Thyroid gland (tissue), 4 donors: ENCODE measurements around the gene PNPLA6. TPM values are rescaled to one million over a fixed set of nuclear protein-coding genes. Genes with fewer than 3 reads are reported as not detected.

Experiments used
- DNase-seq, 2 donors: peaks; one replicate each; pipeline ENCODE4 v3.0.0-alpha.2; 2019
- H3K27ac ChIP-seq, 3 donors: fragments of 200-600 bp; sonication (generic); 1 replicate in 2 of 3; 2 replicates in 1 of 3; pipeline ENCODE4 v1.5.1; 2016 to 2019; ENCODE audit warnings: mild to moderate bottlenecking in 1 of 3, moderate library complexity in 1 of 3
- H3K27me3 ChIP-seq: fragments of 200-600 bp; sonication (generic); one replicate; pipeline ENCODE4 v1.5.1; 2019
- H3K36me3 ChIP-seq, 2 donors: fragments of 200-600 bp; sonication (generic); one replicate each; pipeline ENCODE4 v1.5.1; 2016 to 2019
- H3K4me1 ChIP-seq, 2 donors: fragments of 200-600 bp; sonication (generic); one replicate each; pipeline ENCODE4 v1.5.1; 2017 to 2019
- H3K4me3 ChIP-seq, 3 donors: fragments of 200-600 bp; sonication (generic); replicated peaks in 1 of 3; 1 replicate in 2 of 3; 2 replicates in 1 of 3; pipeline ENCODE4 v1.5.1; 2016; ENCODE audit warnings: mild to moderate bottlenecking in 1 of 3
- H3K9me3 ChIP-seq: fragments of 200-600 bp; sonication (generic); one replicate; pipeline ENCODE4 v1.5.1; 2017
- CTCF ChIP-seq, 6 experiments: fragments of 200-600 bp in 3 of 6; fragments of 450-650 bp in 3 of 6; sonication (generic) in 3 of 6; IDR thresholded peaks; one replicate each; pipeline ENCODE4 v1.5.1; 2016 to 2019; ENCODE audit warnings: antibody characterized with exemption in 6 of 6, mild to moderate bottlenecking in 2 of 6, inconsistent platforms in 1 of 6, moderate library complexity in 1 of 6
- POLR2A ChIP-seq, 2 donors: fragments of 450-650 bp; IDR thresholded peaks; one replicate each; pipeline ENCODE4 v1.6.1; 2017; ENCODE audit warnings: antibody characterized with exemption in 2 of 2, mild to moderate bottlenecking in 2 of 2, moderate library complexity in 1 of 2
- WGBS, 2 donors: methylation state at CpG; one replicate each; pipeline ENCODE4 v1.1.5; 2017; 5-methylcytosine and 5-hydroxymethylcytosine counted together
- intact Hi-C: fragments of 100-400 bp; cut with DNase I; formaldehyde crosslinking; loops from one replicate; pipeline ENCODE4 v1.15.1; 2023
- total RNA-seq, 4 donors: library from RNA; depleted of rRNA; stranded (reverse); fragments of >200 nt; gene quantifications; one replicate each; pipeline ENCODE4 v1.2.3, GENCODE V29; 2016

The PNPLA6 gene
- total RNA-seq, 4 donors from 2014 or later: 53.2 to 93.9 (median 84.1) TPM

GRCh38 chr19:7520131-7521051 is 15.1 kb upstream of the PNPLA6 start:
- Histone ChIP-seq H3K27ac (no peak overlapping the region), H3K4me1 (peaks cover 19 to 29% of the 10 kb centered on the region in 2 donors), H3K9me3 (no peaks in the 10 kb centered on the region), H3K27me3 (no peaks in the 10 kb centered on the region), H3K4me3 (no peak overlapping the region), H3K36me3 (peaks cover 8 to 11% of the 10 kb centered on the region in 2 donors)
- TF ChIP-seq POLR2A (IDR thresholded peaks at IDR 0.05): no peak
- TF ChIP-seq CTCF (IDR thresholded peaks at IDR 0.05): no peak
- intact Hi-C loops: no loop called here
- WGBS, 2 donors: 90 to 93% methylated on average over 39 to 42 of the region's 51 CpGs
- DNase-seq: no peak

GRCh38 chr19:7521551-7522071 is 13.9 kb upstream of the PNPLA6 start:
- H3K36me3 ChIP-seq: peaks cover 8 to 11% of the 10 kb centered on the region in 2 donors
- no peak for DNase-seq
- no peaks in the 10 kb centered on the region for H3K27me3 ChIP-seq
- H3K4me1 ChIP-seq: peaks cover 17 to 26% of the 10 kb centered on the region in 2 donors
- intact Hi-C loops: no loop called here
- no peaks in the 10 kb centered on the region for H3K9me3 ChIP-seq
- no peak for TF ChIP-seq CTCF (IDR thresholded peaks at IDR 0.05)
- H3K4me3 ChIP-seq: no peak overlapping the region
- 42 to 46% methylated on average over 10 of the region's 10 CpGs for WGBS, 2 donors
- peak overlapping the region in 1 of 3 donors; percentile 10 for H3K27ac ChIP-seq

GRCh38 chr19:7522072-7522922 is 13.2 kb upstream of the PNPLA6 start, which contains the start of gene MCOLN1:
Gene MCOLN1 (plus strand): TSS chr19:7522624. CDS start chr19:7522751, 127 bp downstream.
- no peaks in the 10 kb centered on the region for H3K27me3 ChIP-seq
- H3K4me1 ChIP-seq: peaks cover 11 to 19% of the 10 kb centered on the region in 2 donors
- peaks cover 8 to 11% of the 10 kb centered on the region in 2 donors for H3K36me3 ChIP-seq
- intact Hi-C loops: no loop called here
- no peaks in the 10 kb centered on the region for H3K9me3 ChIP-seq
- peak in 1 of 2 donors; percentile 61 for TF ChIP-seq POLR2A (IDR thresholded peaks at IDR 0.05)
- peak in 2 of 6 experiments; percentile 18 to 57 for TF ChIP-seq CTCF (IDR thresholded peaks at IDR 0.05)
- 2 to 4% methylated on average over 9 to 35 of the region's 65 CpGs for WGBS, 2 donors
- H3K27ac ChIP-seq: peak within 1 kb of the TSS in 1 of 3 donors; percentile 10
- peak within 1 kb of the TSS; percentile 23 to 77 (median 66) for H3K4me3 ChIP-seq
- DNase-seq: peak; percentile 100

- Histone ChIP-seq H3K36me3 (peaks cover 8 to 11% of the 10 kb centered on the region in 2 donors), H3K27ac (no peak overlapping the region), H3K4me3 (peak overlapping the region; percentile 23 to 77 (median 66)), H3K9me3 (no peaks in the 10 kb centered on the region), H3K27me3 (no peaks in the 10 kb centered on the region), H3K4me1 (peaks cover 11 to 19% of the 10 kb centered on the region in 2 donors)
- 11 to 40% methylated on average over 1 to 20 of the region's 23 CpGs for WGBS, 2 donors
- TF ChIP-seq POLR2A (IDR thresholded peaks at IDR 0.05): no peak
- no peak for TF ChIP-seq CTCF (IDR thresholded peaks at IDR 0.05)
- intact Hi-C loops: no loop called here
- DNase-seq: no peak
Measured at GRCh38 chr19:7522923-7523667, 12.4 kb upstream of the PNPLA6 start.
